HG02981 (cell line): ENCODE measurements around the gene TDG.
"Not testable (repeated sequence)": the region's sequence is repeated elsewhere in the genome, so short reads cannot be mapped to it uniquely, and the experiment has no call there.

Experiments
- ATAC-seq: cut with Tn5 transposase; IDR thresholded peaks from one replicate; pipeline ENCODE4 v1.9.1; 2021; ENCODE audit warnings: mild to moderate bottlenecking, moderate library complexity; ENCODE audit not compliant: unreplicated experiment

TDG gene

DNA sequence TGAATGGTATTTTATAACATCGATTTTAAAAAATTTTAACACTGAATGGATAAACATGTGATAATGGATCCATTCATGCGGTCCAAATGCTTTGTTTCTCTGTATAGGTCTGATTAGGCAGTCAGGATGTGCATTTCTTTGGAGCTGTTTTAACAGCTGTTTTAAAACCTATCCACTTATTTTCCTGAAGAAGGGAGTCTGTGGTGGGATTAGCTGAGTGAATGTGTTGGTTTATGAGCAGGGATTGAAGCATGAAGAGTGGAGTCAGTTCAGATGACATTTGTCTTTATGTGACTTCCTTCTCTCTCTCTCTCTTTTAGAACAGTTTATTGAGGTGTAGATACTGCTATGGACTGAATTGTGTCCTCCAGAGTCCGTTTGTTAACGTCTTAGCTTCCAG is 46.7 kb downstream of the TDG start:
- no peak for ATAC-seq

DNA sequence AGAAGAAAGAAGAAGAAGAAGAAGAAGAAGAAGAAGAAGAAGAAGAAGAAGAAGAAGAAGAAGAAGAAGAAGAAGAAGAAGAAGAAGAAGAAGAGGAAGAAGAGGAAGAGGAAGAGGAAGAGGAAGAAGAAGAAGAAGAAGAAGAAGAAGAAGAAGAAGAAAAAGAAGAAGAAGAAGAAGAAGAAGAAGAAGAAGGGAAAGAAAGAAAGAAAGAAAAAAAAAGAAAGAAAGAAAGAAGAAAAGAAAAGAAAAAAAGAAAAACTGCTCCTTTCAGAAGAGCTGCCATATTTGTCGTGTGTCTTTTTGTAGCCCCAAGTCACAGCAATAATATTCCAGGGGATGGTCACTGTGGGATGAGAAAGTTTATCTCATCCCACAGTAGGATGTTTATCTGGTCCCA is 56.2 kb downstream of the TDG start:
- not testable (repeated sequence) for ATAC-seq

- no peak for ATAC-seq
These were observed 57.1 kb downstream of the TDG start for GRCh38 chr12:104022786-104023185.

- ATAC-seq = no peak
These were observed 58.0 kb downstream of the TDG start for GRCh38 chr12:104023710-104024109.

DNA sequence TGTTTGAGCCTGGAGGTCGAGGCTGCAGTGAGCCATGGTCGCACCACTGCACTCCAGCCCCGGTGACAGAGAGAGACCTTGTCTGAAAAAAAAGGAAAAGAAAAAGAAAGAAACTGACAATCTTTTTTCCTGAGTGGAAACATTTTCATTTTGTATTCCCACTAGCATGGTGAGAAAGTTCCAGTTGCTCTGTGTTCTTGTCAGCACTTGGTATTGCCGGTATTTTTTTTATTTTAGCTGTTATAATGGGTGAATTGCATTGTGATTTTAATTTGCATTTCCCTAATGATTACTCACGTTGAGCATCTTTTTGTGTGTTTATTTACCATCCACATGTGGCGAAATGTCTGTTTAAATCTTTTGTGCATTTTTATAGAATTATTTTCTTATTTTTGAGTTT is 58.7 kb downstream of the TDG start:
- ATAC-seq = no peak

GRCh38 chr12:104025771-104026170 is 60.1 kb downstream of the TDG start:
- ATAC-seq = no peak

GRCh38 chr12:104026841-104027599 is 61.3 kb downstream of the TDG start:
- no peak for ATAC-seq

DNA sequence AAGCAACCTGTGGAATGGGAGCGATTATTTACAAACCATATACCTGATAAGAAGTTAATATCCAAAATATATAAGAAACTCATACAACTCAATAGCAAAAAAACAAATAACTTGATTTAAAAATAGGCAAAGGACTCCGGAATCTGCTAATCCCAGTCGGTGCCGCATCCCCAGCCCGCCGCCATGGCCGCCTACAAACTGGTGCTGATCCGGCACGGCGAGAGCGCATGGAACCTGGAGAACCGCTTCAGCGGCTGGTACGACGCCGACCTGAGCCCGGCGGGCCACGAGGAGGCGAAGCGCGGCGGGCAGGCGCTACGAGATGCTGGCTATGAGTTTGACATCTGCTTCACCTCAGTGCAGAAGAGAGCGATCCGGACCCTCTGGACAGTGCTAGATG is 64.9 kb downstream of the TDG start:
- not testable (repeated sequence) for ATAC-seq

GRCh38 chr12:104036143-104036542 is 70.5 kb downstream of the TDG start:
- ATAC-seq = not testable (repeated sequence)
